Measurements from ENCODE around the gene HERC2.
"Not testable (repeated sequence)": the region's sequence is repeated elsewhere in the genome, so short reads cannot be mapped to it uniquely, and the experiment has no call there.

The HERC2 gene

GRCh38 chr15:28182216-28182615, 139.8 kb downstream of the HERC2 start:
- in situ Hi-C loops (cut with MboI; ENCODE audit: low sequenced_read_pairs), result no loop called here

- in situ Hi-C loops (cut with MboI; ENCODE audit: low sequenced_read_pairs), result no loop called here
These were observed 140.6 kb downstream of the HERC2 start for GRCh38 chr15:28181366-28181765.

- in situ Hi-C loops (cut with MboI; ENCODE audit: low sequenced_read_pairs), result no loop called here
These were observed 142.7 kb downstream of the HERC2 start for GRCh38 chr15:28179270-28179669.

- in situ Hi-C loops (cut with MboI; ENCODE audit: low sequenced_read_pairs), result no loop called here
These were observed 143.3 kb downstream of the HERC2 start for GRCh38 chr15:28178727-28179126.

GRCh38 chr15:28178290-28178689, 143.7 kb downstream of the HERC2 start:
- in situ Hi-C loops (cut with MboI; ENCODE audit: low sequenced_read_pairs), result no loop called here

- in situ Hi-C loops (cut with MboI; ENCODE audit: low sequenced_read_pairs), result no loop called here
These were observed 152.6 kb downstream of the HERC2 start for GRCh38 chr15:28169366-28169765.

GRCh38 chr15:28168405-28169121, 153.4 kb downstream of the HERC2 start:
- in situ Hi-C loops (cut with MboI; ENCODE audit: low sequenced_read_pairs), result not testable (repeated sequence)

- in situ Hi-C loops (cut with MboI; ENCODE audit: low sequenced_read_pairs), result no loop called here
These were observed 154.9 kb downstream of the HERC2 start for GRCh38 chr15:28167042-28167441.

- in situ Hi-C loops (cut with MboI; ENCODE audit: low sequenced_read_pairs), result no loop called here
These were observed 156.2 kb downstream of the HERC2 start for GRCh38 chr15:28165791-28166190.

GRCh38 chr15:28164876-28165275, 157.1 kb downstream of the HERC2 start:
- in situ Hi-C loops (cut with MboI; ENCODE audit: low sequenced_read_pairs), result no loop called here

GRCh38 chr15:28154283-28154682, 167.7 kb downstream of the HERC2 start:
- in situ Hi-C loops (cut with MboI; ENCODE audit: low sequenced_read_pairs), result no loop called here

- in situ Hi-C loops (cut with MboI; ENCODE audit: low sequenced_read_pairs), result no loop called here
These were observed 168.4 kb downstream of the HERC2 start for GRCh38 chr15:28153492-28154119.

- in situ Hi-C loops (cut with MboI; ENCODE audit: low sequenced_read_pairs), result not testable (repeated sequence)
These were observed 169.4 kb downstream of the HERC2 start for GRCh38 chr15:28152538-28152923.

- in situ Hi-C loops (cut with MboI; ENCODE audit: low sequenced_read_pairs), result not testable (repeated sequence)
These were observed 170.0 kb downstream of the HERC2 start for GRCh38 chr15:28151864-28152537.

- in situ Hi-C loops (cut with MboI; ENCODE audit: low sequenced_read_pairs), result no loop called here
These were observed 174.2 kb downstream of the HERC2 start for GRCh38 chr15:28147801-28148200.

- in situ Hi-C loops (cut with MboI; ENCODE audit: low sequenced_read_pairs), result not testable (repeated sequence)
These were observed 176.6 kb downstream of the HERC2 start for GRCh38 chr15:28145419-28145818.

- in situ Hi-C loops (cut with MboI; ENCODE audit: low sequenced_read_pairs), result no loop called here
These were observed 181.9 kb downstream of the HERC2 start for GRCh38 chr15:28140062-28140461.

GRCh38 chr15:28137408-28138039, 184.5 kb downstream of the HERC2 start:
- in situ Hi-C loops (cut with MboI; ENCODE audit: low sequenced_read_pairs), result not testable (repeated sequence)

- in situ Hi-C loops (cut with MboI; ENCODE audit: low sequenced_read_pairs), result not testable (repeated sequence)
These were observed 185.6 kb downstream of the HERC2 start for GRCh38 chr15:28136236-28136904.

GRCh38 chr15:28133281-28133680, 188.7 kb downstream of the HERC2 start:
- in situ Hi-C loops (cut with MboI; ENCODE audit: low sequenced_read_pairs), result no loop called here
